ENCODE data around the gene CTSG.
"Not testable (repeated sequence)": the region's sequence is repeated elsewhere in the genome, so short reads cannot be mapped to it uniquely, and the experiment has no call there.

CTSG gene

GRCh38 chr14:24535737-24536136 is 40.3 kb downstream of the CTSG start:
- no peak for DNase-seq

DNA sequence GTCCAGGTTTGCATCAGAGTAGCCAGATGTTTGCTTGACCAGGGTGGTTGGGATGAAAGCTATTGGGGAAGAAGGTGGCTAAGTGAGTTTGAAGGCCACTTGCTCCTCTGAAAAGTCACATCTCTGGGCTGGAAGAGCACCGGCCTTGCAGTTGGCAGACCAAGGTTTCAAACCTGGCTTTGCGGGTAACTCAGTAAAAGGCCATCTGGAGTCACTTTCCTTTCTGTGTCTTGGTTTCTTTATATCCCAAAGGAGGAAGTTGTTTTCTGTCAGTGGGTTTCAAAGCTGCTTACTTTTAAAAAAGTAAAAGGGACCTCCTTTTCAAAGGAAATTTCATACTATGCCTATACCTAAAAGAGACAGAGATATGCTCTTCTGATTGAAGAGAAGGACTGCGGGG is 41.8 kb downstream of the CTSG start:
- DNase-seq, result no peak

DNA sequence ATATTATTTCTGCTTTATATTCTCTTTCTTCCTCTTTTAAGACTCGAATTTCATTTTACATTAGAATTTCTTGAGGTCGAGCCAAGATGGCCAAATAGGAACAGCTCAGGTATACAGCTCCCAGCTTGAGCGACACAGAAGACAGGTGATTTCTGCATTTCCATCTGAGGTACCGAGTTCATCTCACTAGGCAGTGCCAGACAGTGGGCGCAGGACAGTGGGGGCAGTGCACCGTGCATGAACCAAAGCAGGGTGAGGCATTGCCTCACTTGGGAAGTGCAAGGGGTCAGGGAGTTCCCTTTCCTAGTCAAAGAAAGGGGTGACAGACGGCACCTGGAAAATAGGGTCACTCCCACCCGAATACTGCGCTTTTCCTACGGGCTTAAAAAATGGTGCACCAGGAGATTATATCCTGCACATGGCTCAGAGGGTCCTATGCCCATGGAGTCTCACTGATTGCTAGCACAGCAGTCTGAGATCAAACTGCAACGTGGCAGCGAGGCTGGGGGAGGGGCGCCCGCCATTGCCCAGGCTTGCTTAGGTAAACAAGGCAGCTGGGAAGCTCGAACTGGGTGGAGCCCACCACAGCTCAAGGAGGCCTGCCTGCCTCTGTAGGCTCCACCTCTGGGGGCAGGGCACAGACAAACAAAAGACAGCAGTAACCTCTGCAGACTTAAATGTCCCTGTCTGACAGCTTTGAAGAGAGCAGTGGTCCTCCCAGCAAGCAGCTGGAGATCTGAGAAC is 50.0 kb downstream of the CTSG start:
- DNase-seq, result not testable (repeated sequence)

All from NCI-H524 (cell line).